ENCODE data around the gene QPRT.

DNA sequence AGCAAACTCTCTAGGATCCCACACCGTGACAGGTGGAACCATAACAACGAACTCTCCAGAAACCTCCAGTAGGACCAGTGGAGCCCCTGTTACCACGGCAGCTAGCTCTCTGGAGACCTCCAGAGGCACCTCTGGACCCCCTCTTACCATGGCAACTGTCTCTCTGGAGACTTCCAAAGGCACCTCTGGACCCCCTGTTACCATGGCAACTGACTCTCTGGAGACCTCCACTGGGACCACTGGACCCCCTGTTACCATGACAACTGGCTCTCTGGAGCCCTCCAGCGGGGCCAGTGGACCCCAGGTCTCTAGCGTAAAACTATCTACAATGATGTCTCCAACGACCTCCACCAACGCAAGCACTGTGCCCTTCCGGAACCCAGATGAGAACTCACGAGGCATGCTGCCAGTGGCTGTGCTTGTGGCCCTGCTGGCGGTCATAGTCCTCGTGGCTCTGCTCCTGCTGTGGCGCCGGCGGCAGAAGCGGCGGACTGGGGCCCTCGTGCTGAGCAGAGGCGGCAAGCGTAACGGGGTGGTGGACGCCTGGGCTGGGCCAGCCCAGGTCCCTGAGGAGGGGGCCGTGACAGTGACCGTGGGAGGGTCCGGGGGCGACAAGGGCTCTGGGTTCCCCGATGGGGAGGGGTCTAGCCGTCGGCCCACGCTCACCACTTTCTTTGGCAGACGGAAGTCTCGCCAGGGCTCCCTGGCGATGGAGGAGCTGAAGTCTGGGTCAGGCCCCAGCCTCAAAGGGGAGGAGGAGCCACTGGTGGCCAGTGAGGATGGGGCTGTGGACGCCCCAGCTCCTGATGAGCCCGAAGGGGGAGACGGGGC lies 14.7 kb upstream of the QPRT start:
- TF ChIP-seq, protein P1, sequence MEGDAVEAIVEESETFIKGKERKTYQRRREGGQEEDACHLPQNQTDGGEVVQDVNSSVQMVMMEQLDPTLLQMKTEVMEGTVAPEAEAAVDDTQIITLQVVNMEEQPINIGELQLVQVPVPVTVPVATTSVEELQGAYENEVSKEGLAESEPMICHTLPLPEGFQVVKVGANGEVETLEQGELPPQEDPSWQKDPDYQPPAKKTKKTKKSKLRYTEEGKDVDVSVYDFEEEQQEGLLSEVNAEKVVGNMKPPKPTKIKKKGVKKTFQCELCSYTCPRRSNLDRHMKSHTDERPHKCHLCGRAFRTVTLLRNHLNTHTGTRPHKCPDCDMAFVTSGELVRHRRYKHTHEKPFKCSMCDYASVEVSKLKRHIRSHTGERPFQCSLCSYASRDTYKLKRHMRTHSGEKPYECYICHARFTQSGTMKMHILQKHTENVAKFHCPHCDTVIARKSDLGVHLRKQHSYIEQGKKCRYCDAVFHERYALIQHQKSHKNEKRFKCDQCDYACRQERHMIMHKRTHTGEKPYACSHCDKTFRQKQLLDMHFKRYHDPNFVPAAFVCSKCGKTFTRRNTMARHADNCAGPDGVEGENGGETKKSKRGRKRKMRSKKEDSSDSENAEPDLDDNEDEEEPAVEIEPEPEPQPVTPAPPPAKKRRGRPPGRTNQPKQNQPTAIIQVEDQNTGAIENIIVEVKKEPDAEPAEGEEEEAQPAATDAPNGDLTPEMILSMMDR (IDR thresholded peaks at IDR 0.05; ENCODE audit: low read depth, low read length): 0 out of 2 replicates have a peak, but pooled peaks have one; percentile 9
- no peak for TF ChIP-seq EZH2phosphoT487 (IDR thresholded peaks at IDR 0.05; ENCODE audit: low read depth)
